Activated CD4-positive, alpha-beta T cell treated with anti-CD3 and anti-CD28 coated beads for 36 hours (primary cell): Measurements from ENCODE around the gene MICALL1. TPM values are rescaled to one million over a fixed set of nuclear protein-coding genes. Genes with fewer than 3 reads are reported as not detected.
"Not testable (repeated sequence)": the region's sequence is repeated elsewhere in the genome, so short reads cannot be mapped to it uniquely, and the experiment has no call there.

Source experiments
- ATAC-seq: fragments of 200-7000 bp; cut with Tn5 transposase; one replicate; pipeline ENCODE4 v1.10.0; 2021; ENCODE audit warnings: mild to moderate bottlenecking, moderate library complexity
- CTCF ChIA-PET: fragments of 350-600 bp; sonication (Branson Sonifier 250); formaldehyde crosslinking; loops from one replicate; lab custom pipeline; 2021; ENCODE audit warnings: antibody characterized with exemption; lab: Charles Lee
- POLR2A ChIA-PET: fragments of 350-600 bp; sonication (Branson Sonifier 250); formaldehyde crosslinking; loops from one replicate; lab custom pipeline; 2021; ENCODE audit warnings: antibody characterized with exemption, inconsistent platforms; lab: Charles Lee
- DNase-seq: peaks from one replicate; pipeline ENCODE4 v3.0.0-alpha.2; 2020
- H3K27ac Mint-ChIP-seq: one replicate; pipeline ENCODE4 v1.8.0; 2021; ENCODE audit warnings: mixed read lengths
- H3K27me3 Mint-ChIP-seq: one replicate; pipeline ENCODE4 v1.8.0; 2021; ENCODE audit warnings: mixed read lengths
- H3K36me3 Mint-ChIP-seq: one replicate; pipeline ENCODE4 v1.8.0; 2021; ENCODE audit warnings: low read depth, mixed read lengths
- H3K4me1 Mint-ChIP-seq: one replicate; pipeline ENCODE4 v1.8.0; 2021; ENCODE audit warnings: mixed read lengths
- H3K4me3 Mint-ChIP-seq: one replicate; pipeline ENCODE4 v1.8.0; 2021; ENCODE audit warnings: mild to moderate bottlenecking, moderate library complexity, mixed read lengths
- H3K9me3 Mint-ChIP-seq: one replicate; pipeline ENCODE4 v1.8.0; 2021; ENCODE audit warnings: low read depth, mixed read lengths
- intact Hi-C, 2 experiments: fragments of 100-400 bp; cut with DNase I in 1 of 2; cut with micrococcal nuclease in 1 of 2; formaldehyde crosslinking; loops; one replicate each; pipeline versions ENCODE4 v1.14.2 to v1.15.1; 2022 to 2024; cut with DNase I, micrococcal nuclease
- total RNA-seq, 2 experiments: library from RNA; stranded (reverse); gene quantifications; one replicate each; pipeline ENCODE4 v1.2.3, GENCODE V29; 2021

MICALL1 gene
- total RNA-seq, 2 experiments from 2014 or later: 11.2 to 11.8 TPM

DNA sequence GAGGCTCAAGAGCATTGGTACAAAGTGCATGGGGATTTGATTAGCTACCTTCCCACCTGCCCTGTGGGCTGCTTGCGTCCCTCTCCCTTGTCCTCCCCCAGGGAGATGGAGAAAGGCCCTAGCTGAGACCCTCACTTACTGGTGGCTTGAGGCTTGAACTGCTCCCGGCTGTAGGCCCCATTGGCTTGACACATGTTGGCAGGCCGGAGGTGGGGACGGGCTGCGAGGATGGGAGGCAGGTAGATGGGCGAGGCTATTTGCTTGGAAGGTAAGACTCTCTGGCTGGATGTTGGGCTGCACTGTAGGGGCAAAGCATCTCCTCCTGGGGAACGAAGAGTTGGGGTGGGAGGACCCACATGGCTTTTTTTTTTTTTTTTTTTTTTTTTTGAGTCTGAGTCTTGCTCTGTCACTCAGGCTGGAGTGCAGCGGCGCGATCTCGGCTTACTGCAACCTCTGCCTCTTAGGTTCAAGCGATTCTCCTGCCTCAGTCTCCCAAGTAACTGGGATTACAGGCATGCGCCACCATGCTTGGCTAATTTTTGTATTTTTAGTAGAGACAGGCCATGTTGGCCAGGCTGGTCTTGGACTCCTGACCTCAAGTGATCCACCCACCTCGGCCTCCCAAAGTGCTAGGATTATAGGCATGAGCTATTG lies 41.2 kb downstream of the MICALL1 start:
- H3K4me1 Mint-ChIP-seq, DNase-seq, H3K9me3 Mint-ChIP-seq, ATAC-seq, H3K27ac Mint-ChIP-seq, H3K27me3 Mint-ChIP-seq, intact Hi-C loops, H3K4me3 Mint-ChIP-seq, H3K36me3 Mint-ChIP-seq, CTCF ChIA-PET: not testable (repeated sequence)
- POLR2A ChIA-PET: interaction anchor here (0.6 kb wide), 1 partner anchor 42 kb away, joined by 3 read pairs; no protein-coding TSS in a partner anchor

DNA sequence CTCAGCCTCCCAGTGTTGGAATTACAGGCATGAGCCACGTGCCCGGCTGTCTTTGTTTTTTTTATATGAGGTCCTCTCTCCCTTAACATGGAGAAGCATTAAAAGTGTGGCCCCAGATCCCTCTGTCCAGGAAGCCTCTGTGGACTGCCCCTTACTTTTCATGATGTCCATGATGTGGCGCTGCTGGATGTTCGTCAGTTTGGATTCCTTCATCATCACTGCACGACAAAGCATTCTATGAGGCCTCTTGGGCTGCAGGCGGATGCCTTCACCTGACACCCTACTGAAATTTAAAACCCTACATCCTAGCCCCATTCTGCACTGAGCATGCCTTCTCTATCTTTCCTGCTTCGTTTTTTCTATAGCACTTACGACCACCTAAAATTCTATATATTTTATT lies 45.2 kb downstream of the MICALL1 start:
- CTCF ChIA-PET: interaction anchor here (0.6 to 1.3 kb wide), 2 partner anchors 17 to 318 kb away, joined by 3 to 6 read pairs; no protein-coding TSS in a partner anchor
- Mint-ChIP-seq H3K9me3 (no peaks in the 10 kb centered on the region), H3K27me3 (peaks cover 11% of the 10 kb centered on the region), H3K4me1 (peaks cover 19% of the 10 kb centered on the region), H3K27ac (no peak overlapping the region), H3K4me3 (no peak overlapping the region), H3K36me3 (peaks cover 7% of the 10 kb centered on the region)
- intact Hi-C loops: loop anchor here (5.0 to 10.0 kb wide), 3 partner anchors 44 to 344 kb away; partner anchors contain the start of genes ANKRD54 (in 1 of the 2), EIF3L (in 1 of the 2), GGA1 (in 1 of the 2) and MICALL1 (in 1 of the 2)
- DNase-seq (no peak), ATAC-seq (no peak)
- POLR2A ChIA-PET: no interaction called here

DNA sequence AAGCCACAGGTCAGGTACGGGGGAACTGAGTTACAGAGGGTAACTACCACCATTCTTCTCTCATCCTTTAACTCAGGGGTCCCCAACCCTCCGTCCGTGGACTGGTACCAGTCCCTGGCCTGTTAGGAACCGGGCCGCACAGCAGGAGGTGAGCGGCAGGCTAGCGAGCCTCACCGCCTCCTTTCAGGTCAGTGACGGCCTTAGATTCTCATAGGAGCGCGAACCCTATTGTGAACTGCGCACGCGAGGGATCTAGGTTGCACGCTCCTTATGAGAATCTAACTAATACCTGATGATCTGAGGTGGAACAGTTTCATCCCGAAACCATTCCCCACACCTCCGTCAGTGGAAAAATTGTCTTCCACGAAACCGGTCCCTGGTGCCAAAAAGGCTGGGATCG lies 46.5 kb downstream of the MICALL1 start:
- Mint-ChIP-seq H3K36me3 (peaks cover 19% of the 10 kb centered on the region), H3K27me3 (peaks cover 11% of the 10 kb centered on the region), H3K4me3 (peak overlapping the region; percentile 86), H3K4me1 (peaks cover 23% of the 10 kb centered on the region)
- DNase-seq, POLR2A ChIA-PET, H3K9me3 Mint-ChIP-seq, ATAC-seq, H3K27ac Mint-ChIP-seq: not testable (repeated sequence)
- CTCF ChIA-PET: interaction anchor here (0.6 to 3.0 kb wide), 6 partner anchors 11 to 343 kb away, joined by 3 to 26 read pairs (median 4); no protein-coding TSS in a partner anchor
- intact Hi-C loops: loop anchor here (1.0 to 10.0 kb wide), 13 partner anchors 18 to 618 kb away; partner anchors contain the start of genes ANKRD54 (in 2 of the 2), EIF3L (in 2 of the 2), MICALL1 (in 2 of the 2) and PDXP (in 2 of the 2)

DNA sequence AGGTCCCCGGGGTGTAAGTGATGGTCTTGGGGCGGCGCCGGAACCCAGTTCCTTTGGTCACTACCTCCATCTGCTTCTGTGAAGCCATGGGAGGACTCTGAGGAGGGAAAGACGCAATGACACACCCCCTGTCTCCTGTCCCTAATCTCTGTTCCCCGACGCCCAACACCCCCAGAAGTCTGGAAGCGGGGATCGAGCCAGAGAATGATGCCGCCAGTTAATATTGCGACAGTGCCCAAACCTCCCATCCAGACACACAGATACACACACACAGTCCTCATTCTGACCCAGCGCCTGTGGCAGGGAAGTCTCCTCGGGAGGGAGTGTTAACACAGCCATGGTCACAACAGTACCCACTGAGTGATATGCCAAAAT lies 47.0 kb downstream of the MICALL1 start:
- Mint-ChIP-seq H3K27me3 (peaks cover 11% of the 10 kb centered on the region), H3K9me3 (no peaks in the 10 kb centered on the region), H3K36me3 (peaks cover 21% of the 10 kb centered on the region), H3K27ac (peak overlapping the region; percentile 38), H3K4me1 (peaks cover 26% of the 10 kb centered on the region), H3K4me3 (peak overlapping the region; percentile 86)
- ATAC-seq (no peak), DNase-seq (no peak)
- POLR2A ChIA-PET: interaction anchor here (1.0 kb wide), 2 partner anchors 57 to 109 kb away, joined by 3 to 6 read pairs; partner anchors contain the start of gene ANKRD54
- CTCF ChIA-PET: interaction anchor here (0.6 to 3.0 kb wide), 8 partner anchors 12 to 348 kb away, joined by 3 to 26 read pairs (median 4); no protein-coding TSS in a partner anchor
- intact Hi-C loops: loop anchor here (1.0 to 10.0 kb wide), 13 partner anchors 18 to 617 kb away; partner anchors contain the start of genes ANKRD54 (in 2 of the 2), EIF3L (in 2 of the 2), MICALL1 (in 2 of the 2) and PDXP (in 2 of the 2)

DNA sequence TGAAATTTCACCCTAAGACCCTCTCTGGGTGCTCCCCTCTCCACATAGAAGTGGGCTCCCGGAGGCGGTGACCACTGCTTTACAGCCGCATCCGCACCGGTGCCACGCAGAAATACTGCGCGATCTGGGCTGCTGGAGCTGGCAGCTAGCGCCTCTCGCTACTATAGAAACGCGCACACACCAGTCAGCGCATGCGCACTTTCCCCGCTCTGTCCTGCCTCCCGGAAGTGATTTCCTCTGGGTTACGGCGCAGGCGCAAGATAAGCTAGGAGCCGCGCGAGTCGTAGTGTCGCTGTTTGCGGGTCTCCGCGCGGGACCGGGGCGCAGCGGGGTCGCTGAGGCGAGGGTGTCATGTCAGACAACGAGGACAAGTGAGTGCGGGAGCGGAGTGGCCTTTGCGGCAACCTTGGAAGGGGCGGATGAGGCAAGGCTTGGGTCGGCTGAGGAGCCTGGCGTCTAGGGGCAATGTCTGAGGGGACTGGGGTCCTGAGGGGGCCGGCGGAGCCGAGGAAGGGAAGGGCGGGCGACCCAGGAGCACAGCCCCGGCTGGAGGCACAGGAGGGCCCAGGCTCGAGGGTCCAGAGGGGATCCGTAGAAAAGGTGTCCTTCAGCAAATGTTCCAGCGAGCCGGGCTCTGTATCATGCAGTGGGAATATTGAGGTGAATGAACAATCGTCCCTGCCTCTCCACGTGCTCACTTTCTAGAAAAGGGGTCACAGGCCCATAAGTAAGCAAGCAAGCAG lies 47.5 kb downstream of the MICALL1 start, which contains the start of the genes C22orf23 and POLR2F:
TSS of gene C22orf23 (minus strand) at position 165 of the 743 bp plus-strand sequence. CDS start 452 bp downstream, outside the sequence.
TSS of gene POLR2F (plus strand) at position 263 of the 743 bp plus-strand sequence. CDS start at position 352, 89 bp downstream.
- CTCF ChIA-PET: interaction anchor here (0.5 to 3.0 kb wide), 11 partner anchors 12 to 361 kb away, joined by 3 to 26 read pairs (median 4); no protein-coding TSS in a partner anchor
- no peaks in the 10 kb centered on the region for H3K9me3 Mint-ChIP-seq
- DNase-seq (peak; percentile 98), ATAC-seq (peak; percentile 98)
- POLR2A ChIA-PET: interaction anchor here (0.6 to 1.0 kb wide), 3 partner anchors 12 to 110 kb away, joined by 3 to 6 read pairs (median 5); partner anchors contain the start of gene ANKRD54
- H3K36me3 Mint-ChIP-seq: peaks cover 25% of the 10 kb centered on the region
- peaks cover 26% of the 10 kb centered on the region for H3K4me1 Mint-ChIP-seq
- peaks cover 11% of the 10 kb centered on the region for H3K27me3 Mint-ChIP-seq
- intact Hi-C loops: loop anchor here (1.0 to 10.0 kb wide), 13 partner anchors 19 to 617 kb away; partner anchors contain the start of genes ANKRD54 (in 2 of the 2), EIF3L (in 2 of the 2), MICALL1 (in 2 of the 2) and PDXP (in 2 of the 2)
- H3K27ac Mint-ChIP-seq: peak within 1 kb of the TSS; percentile 91
- peak within 1 kb of the TSS; percentile 86 for H3K4me3 Mint-ChIP-seq

DNA sequence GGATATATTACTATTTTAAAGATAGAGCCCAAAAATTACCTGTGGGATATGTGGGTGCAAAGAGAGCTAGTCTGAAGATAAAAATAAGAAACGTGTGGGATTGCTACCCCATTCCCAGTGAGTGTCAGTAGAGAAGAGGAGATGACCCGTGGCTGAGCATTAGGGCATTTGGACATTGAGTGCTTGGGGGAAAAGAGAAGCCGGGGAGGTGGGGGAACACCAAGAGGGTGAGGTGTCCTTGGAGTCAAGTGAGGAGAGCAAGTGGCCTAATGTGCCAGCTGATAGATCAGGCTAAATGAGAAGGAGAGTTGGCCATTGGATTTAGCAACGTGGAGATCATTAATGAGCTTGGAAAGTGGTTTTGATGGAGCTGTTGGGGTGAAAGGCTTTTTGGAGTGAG lies 48.6 kb downstream of the MICALL1 start:
- Mint-ChIP-seq H3K36me3 (peaks cover 35% of the 10 kb centered on the region), H3K9me3 (no peaks in the 10 kb centered on the region)

DNA sequence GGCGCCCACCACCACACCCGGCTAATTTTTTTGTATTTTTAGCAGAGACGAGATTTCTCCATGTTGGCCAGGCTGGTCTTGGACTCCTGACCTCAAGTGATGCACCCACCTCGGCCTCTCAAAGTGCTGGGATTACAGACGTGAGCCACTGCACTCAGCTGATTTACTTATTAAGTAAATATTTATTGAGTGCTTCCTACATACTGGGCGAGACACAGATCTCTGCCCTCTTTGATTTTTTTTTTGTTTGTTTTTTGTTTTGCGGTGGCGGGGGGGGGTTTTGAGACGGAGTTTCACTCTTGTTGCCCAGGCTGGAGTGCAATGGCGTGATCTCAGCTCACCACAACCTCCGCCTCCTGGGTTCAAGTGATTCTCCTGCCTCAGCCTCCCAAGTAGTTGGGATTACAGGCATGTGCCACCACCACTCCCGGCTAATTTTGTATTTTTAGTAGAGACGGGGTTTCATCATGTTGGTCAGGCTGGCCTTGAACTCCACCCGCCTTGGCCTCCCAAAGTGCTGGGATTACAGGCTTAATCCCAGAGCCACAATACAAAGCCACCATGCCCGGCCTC lies 49.8 kb downstream of the MICALL1 start:
- H3K36me3 Mint-ChIP-seq: peaks cover 37% of the 10 kb centered on the region
- POLR2A ChIA-PET: interaction anchor here (0.6 kb wide), 1 partner anchor 93 kb away, joined by 7 read pairs; no protein-coding TSS in a partner anchor
- not testable (repeated sequence) for ATAC-seq

More for the DNA sequence above, 48.6 kb downstream of the MICALL1 start:
- intact Hi-C loops: loop anchor here (5.0 to 10.0 kb wide), 3 partner anchors 47 to 347 kb away; partner anchors contain the start of genes ANKRD54 (in 1 of the 2), EIF3L (in 1 of the 2), GGA1 (in 1 of the 2) and MICALL1 (in 1 of the 2)
- no peak for DNase-seq
- CTCF ChIA-PET: interaction anchor here (0.6 to 3.0 kb wide), 7 partner anchors 10 to 727 kb away, joined by 3 to 26 read pairs (median 4); partner anchors contain the start of gene TOMM22
- peak overlapping the region; percentile 86 for H3K4me3 Mint-ChIP-seq
- peaks cover 11% of the 10 kb centered on the region for H3K27me3 Mint-ChIP-seq
- H3K4me1 Mint-ChIP-seq: peaks cover 26% of the 10 kb centered on the region
- ATAC-seq: no peak
- POLR2A ChIA-PET: interaction anchor here (0.6 kb wide), 1 partner anchor 102 kb away, joined by 3 read pairs; no protein-coding TSS in a partner anchor
- no peak overlapping the region for H3K27ac Mint-ChIP-seq

DNA sequence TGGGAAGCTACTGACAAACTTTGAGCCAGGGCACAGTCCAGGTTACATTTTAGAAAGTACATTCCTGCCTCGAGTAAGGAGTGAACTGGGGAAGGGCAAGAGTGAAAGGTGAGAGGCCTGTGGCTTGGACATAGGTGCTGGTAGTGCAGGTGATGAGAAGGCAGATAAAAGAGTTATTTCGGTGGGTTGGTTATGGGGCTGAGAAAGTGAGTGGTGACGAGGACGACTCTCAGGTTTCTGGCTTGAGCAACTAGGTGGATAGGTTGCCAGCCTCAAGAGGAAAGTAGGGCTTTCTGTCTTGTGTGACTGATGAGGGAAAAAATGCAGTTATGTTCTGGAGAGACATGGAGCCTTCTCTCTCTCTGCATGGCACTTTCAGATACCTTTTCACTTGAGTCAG lies 51.1 kb downstream of the MICALL1 start:
- no peak for DNase-seq
- ChIA-PET POLR2A (no interaction called here), CTCF (interaction anchor here (1.4 kb wide), 1 partner anchor 23 kb away, joined by 4 read pairs; no protein-coding TSS in a partner anchor)
- Mint-ChIP-seq H3K36me3 (peaks cover 46% of the 10 kb centered on the region), H3K4me3 (no peak overlapping the region), H3K4me1 (peaks cover 26% of the 10 kb centered on the region), H3K27ac (no peak overlapping the region), H3K9me3 (no peaks in the 10 kb centered on the region), H3K27me3 (peaks cover 6% of the 10 kb centered on the region)
- intact Hi-C loops: loop anchor here in 1 of 2 experiments (10.0 kb wide), 1 partner anchor 112 kb away; the partner anchor contains the start of genes ANKRD54 and EIF3L
- ATAC-seq: no peak

More for the DNA sequence above, 49.8 kb downstream of the MICALL1 start:
- peaks cover 26% of the 10 kb centered on the region for H3K4me1 Mint-ChIP-seq
- H3K9me3 Mint-ChIP-seq, H3K4me3 Mint-ChIP-seq, DNase-seq, H3K27ac Mint-ChIP-seq: not testable (repeated sequence)
- CTCF ChIA-PET: interaction anchor here (1.4 to 3.0 kb wide), 2 partner anchors 9 to 22 kb away, joined by 4 to 26 read pairs; no protein-coding TSS in a partner anchor
- peaks cover 11% of the 10 kb centered on the region for H3K27me3 Mint-ChIP-seq
- intact Hi-C loops: loop anchor here in 1 of 2 experiments (10.0 kb wide), 1 partner anchor 111 kb away; the partner anchor contains the start of genes ANKRD54 and EIF3L

DNA sequence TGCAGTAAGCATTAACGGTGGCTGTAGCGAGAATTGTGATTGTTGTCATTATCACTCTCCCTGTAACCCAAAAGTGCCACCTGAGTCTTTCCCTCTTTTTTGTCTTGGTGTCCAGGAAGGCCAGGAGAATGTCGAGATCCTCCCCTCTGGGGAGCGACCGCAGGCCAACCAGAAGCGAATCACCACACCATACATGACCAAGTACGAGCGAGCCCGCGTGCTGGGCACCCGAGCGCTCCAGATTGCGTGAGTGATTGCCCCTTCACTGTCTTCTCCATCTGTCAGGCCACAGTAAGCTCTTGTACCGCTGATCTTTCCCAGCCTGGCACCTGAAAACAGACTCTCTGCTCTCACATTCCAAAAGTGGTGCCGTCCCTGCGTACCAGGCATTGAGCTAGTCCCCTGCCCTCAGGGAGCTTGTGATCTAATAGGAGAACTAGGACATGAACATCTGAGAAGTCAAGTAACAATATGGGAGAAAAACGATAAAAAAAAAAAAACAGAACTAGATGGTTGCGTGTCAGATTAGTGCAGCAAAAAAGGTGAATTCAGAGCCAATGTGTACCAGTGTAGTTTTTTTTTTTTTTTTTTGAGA lies 53.2 kb downstream of the MICALL1 start:
- no peaks in the 10 kb centered on the region for H3K9me3 Mint-ChIP-seq
- no peak overlapping the region for H3K4me3 Mint-ChIP-seq
- ChIA-PET POLR2A (no interaction called here), CTCF (interaction anchor here (0.8 to 1.2 kb wide), 3 partner anchors 34 to 96 kb away, joined by 3 to 4 read pairs (median 3); no protein-coding TSS in a partner anchor)
- ATAC-seq (no peak), DNase-seq (no peak)
- no peaks in the 10 kb centered on the region for H3K27me3 Mint-ChIP-seq
- H3K36me3 Mint-ChIP-seq: peaks cover 48% of the 10 kb centered on the region
- intact Hi-C loops: loop anchor here in 1 of 2 experiments (10.0 kb wide), 1 partner anchor 115 kb away; the partner anchor contains the start of genes ANKRD54 and EIF3L
- H3K4me1 Mint-ChIP-seq: peaks cover 16% of the 10 kb centered on the region
- no peak overlapping the region for H3K27ac Mint-ChIP-seq
